Measurements from ENCODE around the gene OR2W3. TPM values are rescaled to one million over a fixed set of nuclear protein-coding genes. Genes with fewer than 3 reads are reported as not detected.
A peak's percentile ranks its signal among the peaks of the same experiment; 100 is the strongest.

OR2W3 gene
- total RNA-seq, 4 donors from 2014 or later = 0.68 to 5.4 TPM; not detected in 2

- Histone ChIP-seq H3K36me3 (no peaks in the 10 kb centered on the region), H3K4me1 (peaks cover 0 to 7% (median 3%) of the 10 kb centered on the region in 4 donors), H3K27ac (no peak overlapping the region), H3K27me3 (peaks cover 20% of the 10 kb centered on the region), H3K4me3 (no peak overlapping the region), H3K9me3 (no peaks in the 10 kb centered on the region)
- WGBS, 2 donors (ENCODE audit: low coverage in 1 of 2) = 88 to 95% methylated on average over 7 to 14 of the region's 14 CpGs
- DNase-seq = no peak
- in situ Hi-C loops (cut with MboI; ENCODE audit: low pct_ligation_motif_present in 1 of 4, low pct_unique_long_range_greater_than_20kb in 1 of 4, low sequenced_read_pairs in 3 of 4) (no loop called here), intact Hi-C loops (cut with DNase I; ENCODE audit: low total_unique reads) (no loop called here)
- TF ChIP-seq POLR2A (IDR thresholded peaks at IDR 0.05) = no peak
- TF ChIP-seq EP300 (IDR thresholded peaks at IDR 0.05; ENCODE audit: low read depth) = no peak
- TF ChIP-seq CTCF (IDR thresholded peaks at IDR 0.05) = no peak
- TF ChIP-seq POLR2AphosphoS5 (IDR thresholded peaks at IDR 0.05) = no peak
Observed at GRCh38 chr1:247854899-247855545, 40.4 kb upstream of the OR2W3 start.

DNA sequence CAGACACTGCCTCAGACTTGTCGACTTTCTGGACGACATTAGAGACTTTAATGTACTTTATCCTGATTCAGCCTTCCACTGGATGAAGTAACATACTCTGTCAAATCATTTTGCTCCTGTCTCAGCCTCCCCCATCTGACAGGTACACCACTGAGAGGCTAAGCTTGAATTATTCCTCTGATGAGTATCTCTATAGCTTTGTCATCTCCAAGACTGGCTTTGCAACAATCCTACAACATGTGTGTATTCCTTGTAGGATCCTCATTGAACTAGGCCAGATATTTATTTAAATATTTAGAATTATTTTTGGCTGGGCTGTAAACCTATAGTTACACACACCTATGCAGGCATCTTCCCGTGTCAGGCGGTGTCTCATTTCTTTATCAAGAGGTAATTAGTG lies 39.5 kb upstream of the OR2W3 start:
- H3K27me3 ChIP-seq = peaks cover 20% of the 10 kb centered on the region
- 84 to 91% methylated on average over 4 of the region's 4 CpGs for WGBS, 2 donors (ENCODE audit: low coverage in 1 of 2)
- no peaks in the 10 kb centered on the region for H3K36me3 ChIP-seq
- no peak overlapping the region for H3K4me3 ChIP-seq
- in situ Hi-C loops (cut with MboI; ENCODE audit: low pct_ligation_motif_present in 1 of 4, low pct_unique_long_range_greater_than_20kb in 1 of 4, low sequenced_read_pairs in 3 of 4) = no loop called here
- H3K4me1 ChIP-seq = peaks cover 0 to 7% (median 3%) of the 10 kb centered on the region in 4 donors
- TF ChIP-seq POLR2AphosphoS5 (IDR thresholded peaks at IDR 0.05) (no peak), CTCF (IDR thresholded peaks at IDR 0.05) (no peak), EP300 (IDR thresholded peaks at IDR 0.05; ENCODE audit: low read depth) (no peak), POLR2A (IDR thresholded peaks at IDR 0.05) (no peak)
- no peak for DNase-seq
- H3K9me3 ChIP-seq = no peaks in the 10 kb centered on the region
- H3K27ac ChIP-seq = no peak overlapping the region
- intact Hi-C loops (cut with DNase I; ENCODE audit: low total_unique reads) = no loop called here

GRCh38 chr1:247857069-247857984 lies 38.1 kb upstream of the OR2W3 start, which contains the start of gene TRIM58:
TSS of gene TRIM58 (plus strand) at chr1:247857187. CDS start at chr1:247857247, 60 bp downstream.
- DNase-seq = peak; percentile 87
- Histone ChIP-seq H3K9me3 (no peaks in the 10 kb centered on the region), H3K36me3 (no peaks in the 10 kb centered on the region), H3K4me3 (peak within 1 kb of the TSS; percentile 40 to 54 (median 51)), H3K27me3 (peaks cover 20% of the 10 kb centered on the region), H3K4me1 (peaks cover 0 to 7% (median 3%) of the 10 kb centered on the region in 4 donors), H3K27ac (peak within 1 kb of the TSS; percentile 53 to 89 (median 82))
- TF ChIP-seq POLR2AphosphoS5 (IDR thresholded peaks at IDR 0.05) (peak in 1 of 3 donors; percentile 61), POLR2A (IDR thresholded peaks at IDR 0.05) (no peak), EP300 (IDR thresholded peaks at IDR 0.05; ENCODE audit: low read depth) (no peak), CTCF (IDR thresholded peaks at IDR 0.05) (peak in 1 of 5 experiments; percentile 24)
- intact Hi-C loops (cut with DNase I; ENCODE audit: low total_unique reads) = no loop called here
- WGBS, 2 donors (ENCODE audit: low coverage in 1 of 2) = 5 to 26% methylated on average over 7 to 45 of the region's 109 CpGs
- in situ Hi-C loops (cut with MboI; ENCODE audit: low pct_ligation_motif_present in 1 of 4, low pct_unique_long_range_greater_than_20kb in 1 of 4, low sequenced_read_pairs in 3 of 4) = no loop called here

GRCh38 chr1:247857985-247858619 lies 37.3 kb upstream of the OR2W3 start:
- H3K27me3 ChIP-seq = peaks cover 20% of the 10 kb centered on the region
- peak overlapping the region; percentile 40 to 54 (median 51) for H3K4me3 ChIP-seq
- no peaks in the 10 kb centered on the region for H3K36me3 ChIP-seq
- no peak for DNase-seq
- peak overlapping the region; percentile 53 to 89 (median 82) for H3K27ac ChIP-seq
- no peaks in the 10 kb centered on the region for H3K9me3 ChIP-seq
- intact Hi-C loops (cut with DNase I; ENCODE audit: low total_unique reads) (no loop called here), in situ Hi-C loops (cut with MboI; ENCODE audit: low pct_ligation_motif_present in 1 of 4, low pct_unique_long_range_greater_than_20kb in 1 of 4, low sequenced_read_pairs in 3 of 4) (no loop called here)
- TF ChIP-seq POLR2AphosphoS5 (IDR thresholded peaks at IDR 0.05) (no peak), POLR2A (IDR thresholded peaks at IDR 0.05) (no peak), EP300 (IDR thresholded peaks at IDR 0.05; ENCODE audit: low read depth) (no peak), CTCF (IDR thresholded peaks at IDR 0.05) (no peak)
- H3K4me1 ChIP-seq = peaks cover 0 to 7% (median 3%) of the 10 kb centered on the region in 4 donors
- WGBS, 2 donors (ENCODE audit: low coverage in 1 of 2) = 22 to 32% methylated on average over 13 to 15 of the region's 15 CpGs

Data from transverse colon (tissue), 4 donors.